WTC11 (cell line): ENCODE data around the gene COPZ1. TPM values are rescaled to one million over a fixed set of nuclear protein-coding genes. Genes with fewer than 3 reads are reported as not detected.

Experiments used
- ATAC-seq: fragments of 200-7000 bp; cut with Tn5 transposase; 2 replicates; pipeline ENCODE4 v1.10.0; 2021; ENCODE audit warnings: mild to moderate bottlenecking, moderate library complexity
- CTCF ChIA-PET: fragments of 300-600 bp; sonication (Branson Sonifier 250); formaldehyde crosslinking; loops from one replicate; lab custom pipeline; 2021; ENCODE audit warnings: antibody characterized with exemption; lab: Charles Lee
- POLR2A ChIA-PET: fragments of 350-600 bp; sonication (Branson Sonifier 250); formaldehyde crosslinking; loops from one replicate; lab custom pipeline; 2021; ENCODE audit warnings: antibody characterized with exemption; lab: Charles Lee
- DNase-seq: peaks from one replicate; pipeline ENCODE4 v3.0.0; 2021; ENCODE audit warnings: low spot score
- H3K27ac Mint-ChIP-seq: 2 replicates; pipeline ENCODE4 v1.8.0; 2021; ENCODE audit warnings: mixed read lengths
- H3K27me3 Mint-ChIP-seq: 2 replicates; pipeline ENCODE4 v1.8.0; 2021; ENCODE audit warnings: low read depth, mild to moderate bottlenecking, moderate library complexity, mixed read lengths
- H3K36me3 Mint-ChIP-seq: 2 replicates; pipeline ENCODE4 v1.8.0; 2021; ENCODE audit warnings: mixed read lengths
- H3K4me1 Mint-ChIP-seq: 2 replicates; pipeline ENCODE4 v1.8.0; 2022; ENCODE audit warnings: mixed read lengths
- H3K4me3 Mint-ChIP-seq: 2 replicates; pipeline ENCODE4 v1.8.0; 2021; ENCODE audit warnings: mild to moderate bottlenecking, moderate library complexity, mixed read lengths
- H3K9me3 Mint-ChIP-seq: 2 replicates; pipeline ENCODE4 v1.8.0; 2021; ENCODE audit warnings: mixed read lengths
- E2F4 ChIP-seq: sonication (generic); formaldehyde crosslinking; IDR thresholded peaks from 2 replicates; pipeline ENCODE4 v1.8.1; 2022; ENCODE audit warnings: low read depth, mild to moderate bottlenecking, moderate library complexity, missing genetic modification reagents, borderline replicate concordance
- FOXJ3 ChIP-seq: sonication (generic); formaldehyde crosslinking; IDR thresholded peaks from 2 replicates; pipeline ENCODE4 v1.9.0; 2021; ENCODE audit warnings: missing genetic modification reagents, mild to moderate bottlenecking, borderline replicate concordance
- IRF2 ChIP-seq: sonication (generic); formaldehyde crosslinking; IDR thresholded peaks from 2 replicates; pipeline ENCODE4 v1.8.0; 2022; ENCODE audit warnings: low read depth, missing genetic modification reagents, borderline replicate concordance
- MAX ChIP-seq: sonication (generic); formaldehyde crosslinking; IDR thresholded peaks from 2 replicates; pipeline ENCODE4 v1.8.0; 2022; ENCODE audit warnings: mild to moderate bottlenecking, missing genetic modification reagents
- MXD4 ChIP-seq: fragments of 250-450 bp; sonication (Bioruptor Pico); IDR thresholded peaks from 2 replicates; pipeline ENCODE4 v1.8.0; 2021; ENCODE audit warnings: mild to moderate bottlenecking, moderate library complexity, borderline replicate concordance
- MYBL2 ChIP-seq: sonication (generic); formaldehyde crosslinking; IDR thresholded peaks from 2 replicates; pipeline ENCODE4 v1.8.1; 2023; ENCODE audit warnings: mild to moderate bottlenecking, moderate library complexity, missing genetic modification reagents
- NFATC4 ChIP-seq: fragments of 250-450 bp; sonication (Bioruptor Pico); IDR thresholded peaks from 2 replicates; pipeline ENCODE4 v1.9.0; 2021; ENCODE audit warnings: mild to moderate bottlenecking
- NFYB ChIP-seq: sonication (generic); formaldehyde crosslinking; conservative IDR thresholded peaks from 2 replicates; pipeline ENCODE4 v1.8.0; 2022; ENCODE audit warnings: low read depth, missing genetic modification reagents
- NR3C1 ChIP-seq: sonication (generic); formaldehyde crosslinking; conservative IDR thresholded peaks from 2 replicates; pipeline ENCODE4 v1.8.1; 2023; ENCODE audit warnings: low read depth, mild to moderate bottlenecking, missing genetic modification reagents
- PREB ChIP-seq: sonication (generic); formaldehyde crosslinking; IDR thresholded peaks from 2 replicates; pipeline ENCODE4 v1.8.1; 2022; ENCODE audit warnings: mild to moderate bottlenecking, missing genetic modification reagents, moderate library complexity, borderline replicate concordance
- RELA ChIP-seq: sonication (generic); formaldehyde crosslinking; IDR thresholded peaks from 2 replicates; pipeline ENCODE4 v1.8.1; 2022; ENCODE audit warnings: missing genetic modification reagents, mild to moderate bottlenecking, borderline replicate concordance
- RORB ChIP-seq: fragments of 250-450 bp; sonication (Bioruptor Pico); IDR thresholded peaks from 2 replicates; pipeline ENCODE4 v1.9.0; 2021; ENCODE audit warnings: mild to moderate bottlenecking
- SOX15 ChIP-seq: fragments of 250-450 bp; sonication (Bioruptor Pico); IDR thresholded peaks from 2 replicates; pipeline ENCODE4 v1.9.0; 2021; ENCODE audit warnings: mild to moderate bottlenecking
- SP1 ChIP-seq: sonication (generic); formaldehyde crosslinking; conservative IDR thresholded peaks from 2 replicates; pipeline ENCODE4 v1.8.1; 2022; ENCODE audit warnings: missing genetic modification reagents
- TCF7 ChIP-seq: sonication (generic); formaldehyde crosslinking; IDR thresholded peaks from 2 replicates; pipeline ENCODE4 v1.8.0; 2022; ENCODE audit warnings: mild to moderate bottlenecking, low read depth, missing genetic modification reagents, moderate library complexity
- ZNF263 ChIP-seq: sonication (generic); formaldehyde crosslinking; IDR thresholded peaks from 2 replicates; pipeline ENCODE4 v1.8.1; 2022; ENCODE audit warnings: low read depth, mild to moderate bottlenecking, moderate library complexity, missing genetic modification reagents
- ZNF317 ChIP-seq: sonication (generic); formaldehyde crosslinking; IDR thresholded peaks from 2 replicates; pipeline ENCODE4 v1.8.1; 2023; ENCODE audit warnings: low read depth, mild to moderate bottlenecking, moderate library complexity, missing genetic modification reagents, borderline replicate concordance
- ZSCAN18 ChIP-seq: fragments of 250-450 bp; sonication (Bioruptor Pico); IDR thresholded peaks from 2 replicates; pipeline ENCODE4 v2.1.2; 2022; ENCODE audit warnings: mild to moderate bottlenecking, moderate library complexity
- total RNA-seq: library from RNA; stranded (reverse); gene quantifications from 3 replicates; pipeline ENCODE4 v1.2.3, GENCODE V29; 2021
- TF ChIP-seq, protein P1 (sequence below): sonication (generic); formaldehyde crosslinking; IDR thresholded peaks from 2 replicates; pipeline ENCODE4 v1.8.0; 2022; ENCODE audit warnings: missing genetic modification reagents
- TF ChIP-seq, protein P2 (sequence below): sonication (generic); formaldehyde crosslinking; IDR thresholded peaks from 2 replicates; pipeline ENCODE4 v1.8.0; 2022; ENCODE audit warnings: mild to moderate bottlenecking, missing genetic modification reagents
- TF ChIP-seq, protein P3 (sequence below): sonication (generic); formaldehyde crosslinking; IDR thresholded peaks from 2 replicates; pipeline ENCODE4 v1.8.1; 2022; ENCODE audit warnings: missing genetic modification reagents, borderline replicate concordance
- TF ChIP-seq, protein P4 (sequence below): sonication (generic); formaldehyde crosslinking; IDR thresholded peaks from 2 replicates; pipeline ENCODE4 v1.8.1; 2022; ENCODE audit warnings: mild to moderate bottlenecking, moderate library complexity, missing genetic modification reagents

Gene COPZ1
- total RNA-seq, 1 experiment from 2014 or later, result 98.2 TPM

- Mint-ChIP-seq H3K36me3 (peaks cover 21% of the 10 kb centered on the region), H3K27ac (no peak overlapping the region), H3K27me3 (peaks cover 19% of the 10 kb centered on the region), H3K9me3 (no peaks in the 10 kb centered on the region), H3K4me3 (no peak overlapping the region), H3K4me1 (peaks cover 27% of the 10 kb centered on the region)
- TF ChIP-seq PREB (CRISPR knock-in tag), result no peak
- TF ChIP-seq, protein P1, sequence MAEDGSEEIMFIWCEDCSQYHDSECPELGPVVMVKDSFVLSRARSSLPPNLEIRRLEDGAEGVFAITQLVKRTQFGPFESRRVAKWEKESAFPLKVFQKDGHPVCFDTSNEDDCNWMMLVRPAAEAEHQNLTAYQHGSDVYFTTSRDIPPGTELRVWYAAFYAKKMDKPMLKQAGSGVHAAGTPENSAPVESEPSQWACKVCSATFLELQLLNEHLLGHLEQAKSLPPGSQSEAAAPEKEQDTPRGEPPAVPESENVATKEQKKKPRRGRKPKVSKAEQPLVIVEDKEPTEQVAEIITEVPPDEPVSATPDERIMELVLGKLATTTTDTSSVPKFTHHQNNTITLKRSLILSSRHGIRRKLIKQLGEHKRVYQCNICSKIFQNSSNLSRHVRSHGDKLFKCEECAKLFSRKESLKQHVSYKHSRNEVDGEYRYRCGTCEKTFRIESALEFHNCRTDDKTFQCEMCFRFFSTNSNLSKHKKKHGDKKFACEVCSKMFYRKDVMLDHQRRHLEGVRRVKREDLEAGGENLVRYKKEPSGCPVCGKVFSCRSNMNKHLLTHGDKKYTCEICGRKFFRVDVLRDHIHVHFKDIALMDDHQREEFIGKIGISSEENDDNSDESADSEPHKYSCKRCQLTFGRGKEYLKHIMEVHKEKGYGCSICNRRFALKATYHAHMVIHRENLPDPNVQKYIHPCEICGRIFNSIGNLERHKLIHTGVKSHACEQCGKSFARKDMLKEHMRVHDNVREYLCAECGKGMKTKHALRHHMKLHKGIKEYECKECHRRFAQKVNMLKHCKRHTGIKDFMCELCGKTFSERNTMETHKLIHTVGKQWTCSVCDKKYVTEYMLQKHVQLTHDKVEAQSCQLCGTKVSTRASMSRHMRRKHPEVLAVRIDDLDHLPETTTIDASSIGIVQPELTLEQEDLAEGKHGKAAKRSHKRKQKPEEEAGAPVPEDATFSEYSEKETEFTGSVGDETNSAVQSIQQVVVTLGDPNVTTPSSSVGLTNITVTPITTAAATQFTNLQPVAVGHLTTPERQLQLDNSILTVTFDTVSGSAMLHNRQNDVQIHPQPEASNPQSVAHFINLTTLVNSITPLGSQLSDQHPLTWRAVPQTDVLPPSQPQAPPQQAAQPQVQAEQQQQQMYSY (CRISPR knock-in tag), result no peak
- TF ChIP-seq ZSCAN18 (CRISPR knock-in tag), result no peak
- no peak for TF ChIP-seq NR3C1 (CRISPR knock-in tag)
- TF ChIP-seq E2F4, result no peak
- no peak for TF ChIP-seq NFYB (CRISPR knock-in tag)
- no peak for TF ChIP-seq ZNF317 (CRISPR knock-in tag)
- no peak for TF ChIP-seq MXD4 (CRISPR knock-in tag)
- TF ChIP-seq FOXJ3, result no peak
- TF ChIP-seq IRF2 (CRISPR knock-in tag), result no peak
- TF ChIP-seq, protein P2, sequence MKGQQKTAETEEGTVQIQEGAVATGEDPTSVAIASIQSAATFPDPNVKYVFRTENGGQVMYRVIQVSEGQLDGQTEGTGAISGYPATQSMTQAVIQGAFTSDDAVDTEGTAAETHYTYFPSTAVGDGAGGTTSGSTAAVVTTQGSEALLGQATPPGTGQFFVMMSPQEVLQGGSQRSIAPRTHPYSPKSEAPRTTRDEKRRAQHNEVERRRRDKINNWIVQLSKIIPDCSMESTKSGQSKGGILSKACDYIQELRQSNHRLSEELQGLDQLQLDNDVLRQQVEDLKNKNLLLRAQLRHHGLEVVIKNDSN (CRISPR knock-in tag), result no peak
- no peak for TF ChIP-seq MYBL2 (CRISPR knock-in tag)
- no peak for TF ChIP-seq RELA (CRISPR knock-in tag)
- TF ChIP-seq SP1, result no peak
- no peak for TF ChIP-seq SOX15
- CTCF ChIA-PET, result interaction anchor here (1.2 to 11.3 kb wide), 3 partner anchors 16 to 47 kb away, joined by 3 to 361 read pairs (median 65); no protein-coding TSS in a partner anchor
- POLR2A ChIA-PET, result no interaction called here
- DNase-seq (no peak), ATAC-seq (no peak)
Measured at GRCh38 chr12:54394986-54395385, 70.1 kb downstream of the COPZ1 start.

GRCh38 chr12:54395545-54395944, 70.6 kb downstream of the COPZ1 start:
- Mint-ChIP-seq H3K4me1 (peaks cover 24% of the 10 kb centered on the region), H3K4me3 (no peak overlapping the region), H3K27ac (no peak overlapping the region), H3K36me3 (peaks cover 21% of the 10 kb centered on the region), H3K27me3 (peaks cover 19% of the 10 kb centered on the region), H3K9me3 (no peaks in the 10 kb centered on the region)
- ChIA-PET POLR2A (no interaction called here), CTCF (interaction anchor here (0.6 to 11.3 kb wide), 8 partner anchors 16 to 123 kb away, joined by 3 to 361 read pairs (median 3); partner anchors contain the start of gene COPZ1)
- ATAC-seq (no peak), DNase-seq (no peak)
- TF ChIP-seq, protein P3, sequence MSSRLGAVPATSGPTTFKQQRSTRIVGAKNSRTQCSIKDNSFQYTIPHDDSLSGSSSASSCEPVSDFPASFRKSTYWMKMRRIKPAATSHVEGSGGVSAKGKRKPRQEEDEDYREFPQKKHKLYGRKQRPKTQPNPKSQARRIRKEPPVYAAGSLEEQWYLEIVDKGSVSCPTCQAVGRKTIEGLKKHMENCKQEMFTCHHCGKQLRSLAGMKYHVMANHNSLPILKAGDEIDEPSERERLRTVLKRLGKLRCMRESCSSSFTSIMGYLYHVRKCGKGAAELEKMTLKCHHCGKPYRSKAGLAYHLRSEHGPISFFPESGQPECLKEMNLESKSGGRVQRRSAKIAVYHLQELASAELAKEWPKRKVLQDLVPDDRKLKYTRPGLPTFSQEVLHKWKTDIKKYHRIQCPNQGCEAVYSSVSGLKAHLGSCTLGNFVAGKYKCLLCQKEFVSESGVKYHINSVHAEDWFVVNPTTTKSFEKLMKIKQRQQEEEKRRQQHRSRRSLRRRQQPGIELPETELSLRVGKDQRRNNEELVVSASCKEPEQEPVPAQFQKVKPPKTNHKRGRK (CRISPR knock-in tag), result no peak
- no peak for TF ChIP-seq RELA (CRISPR knock-in tag)
- TF ChIP-seq, protein P4, sequence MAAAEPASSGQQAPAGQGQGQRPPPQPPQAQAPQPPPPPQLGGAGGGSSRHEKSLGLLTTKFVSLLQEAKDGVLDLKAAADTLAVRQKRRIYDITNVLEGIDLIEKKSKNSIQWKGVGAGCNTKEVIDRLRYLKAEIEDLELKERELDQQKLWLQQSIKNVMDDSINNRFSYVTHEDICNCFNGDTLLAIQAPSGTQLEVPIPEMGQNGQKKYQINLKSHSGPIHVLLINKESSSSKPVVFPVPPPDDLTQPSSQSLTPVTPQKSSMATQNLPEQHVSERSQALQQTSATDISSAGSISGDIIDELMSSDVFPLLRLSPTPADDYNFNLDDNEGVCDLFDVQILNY (CRISPR knock-in tag), result no peak
- TF ChIP-seq NFATC4, result no peak
- no peak for TF ChIP-seq RORB
- no peak for TF ChIP-seq IRF2 (CRISPR knock-in tag)
- no peak for TF ChIP-seq ZNF263
- TF ChIP-seq MAX, result no peak
- no peak for TF ChIP-seq TCF7 (CRISPR knock-in tag)
